KMS-11 (cell line): Measurements from ENCODE around the gene PRKACB.
A peak's percentile ranks its signal among the peaks of the same experiment; 100 is the strongest.

ENCODE experiments used
- H2AFZ ChIP-seq: fragments of 200-600 bp; sonication (generic); 2 replicates; pipeline ENCODE4 v1.6.1; 2016; ENCODE audit warnings: antibody characterized with exemption, mixed run types, low read depth
- H3K27ac ChIP-seq: fragments of 200-600 bp; sonication (generic); 2 replicates; pipeline ENCODE4 v1.6.1; 2016; ENCODE audit warnings: mild to moderate bottlenecking, mixed run types
- H3K27me3 ChIP-seq: fragments of 200-600 bp; sonication (generic); 2 replicates; pipeline ENCODE4 v1.6.1; 2017; ENCODE audit warnings: mild to moderate bottlenecking, low read depth, mixed run types, moderate library complexity; ENCODE audit not compliant: insufficient read depth
- H3K36me3 ChIP-seq: fragments of 200-600 bp; sonication (generic); 2 replicates; pipeline ENCODE4 v1.6.1; 2017; ENCODE audit warnings: mild to moderate bottlenecking, mixed run types; ENCODE audit not compliant: insufficient read depth
- H3K4me1 ChIP-seq: fragments of 200-600 bp; sonication (generic); 2 replicates; pipeline ENCODE4 v1.6.1; 2016; ENCODE audit warnings: mild to moderate bottlenecking, low read depth, mixed run types; ENCODE audit not compliant: poor library complexity, severe bottlenecking
- H3K4me2 ChIP-seq: fragments of 200-600 bp; sonication (generic); 2 replicates; pipeline ENCODE4 v1.7.0; 2016; ENCODE audit warnings: mild to moderate bottlenecking, mixed run types
- H3K4me3 ChIP-seq: fragments of 200-600 bp; sonication (generic); IDR thresholded peaks from 2 replicates; pipeline ENCODE4 v1.6.1; 2017; ENCODE audit warnings: low read depth, low read length, mixed read lengths; ENCODE audit not compliant: insufficient read depth
- H3K79me2 ChIP-seq: fragments of 200-600 bp; sonication (generic); 2 replicates; pipeline ENCODE4 v1.6.1; 2016; ENCODE audit warnings: low read depth, mixed run types; ENCODE audit not compliant: insufficient read depth
- H3K9ac ChIP-seq: fragments of 200-600 bp; sonication (generic); 2 replicates; pipeline ENCODE4 v1.6.1; 2016; ENCODE audit warnings: mild to moderate bottlenecking, mixed run types
- H4K20me1 ChIP-seq: fragments of 200-600 bp; sonication (generic); 2 replicates; pipeline ENCODE4 v1.6.1; 2016; ENCODE audit warnings: mild to moderate bottlenecking, mixed run types; ENCODE audit not compliant: insufficient read depth
- TF ChIP-seq, protein P1 (sequence below): fragments of 200-600 bp; sonication (generic); conservative IDR thresholded peaks from 2 replicates; pipeline ENCODE4 v1.6.1; 2017; ENCODE audit warnings: low read depth, mild to moderate bottlenecking, antibody characterized with exemption, low read length, moderate library complexity, mixed read lengths

Gene PRKACB

DNA sequence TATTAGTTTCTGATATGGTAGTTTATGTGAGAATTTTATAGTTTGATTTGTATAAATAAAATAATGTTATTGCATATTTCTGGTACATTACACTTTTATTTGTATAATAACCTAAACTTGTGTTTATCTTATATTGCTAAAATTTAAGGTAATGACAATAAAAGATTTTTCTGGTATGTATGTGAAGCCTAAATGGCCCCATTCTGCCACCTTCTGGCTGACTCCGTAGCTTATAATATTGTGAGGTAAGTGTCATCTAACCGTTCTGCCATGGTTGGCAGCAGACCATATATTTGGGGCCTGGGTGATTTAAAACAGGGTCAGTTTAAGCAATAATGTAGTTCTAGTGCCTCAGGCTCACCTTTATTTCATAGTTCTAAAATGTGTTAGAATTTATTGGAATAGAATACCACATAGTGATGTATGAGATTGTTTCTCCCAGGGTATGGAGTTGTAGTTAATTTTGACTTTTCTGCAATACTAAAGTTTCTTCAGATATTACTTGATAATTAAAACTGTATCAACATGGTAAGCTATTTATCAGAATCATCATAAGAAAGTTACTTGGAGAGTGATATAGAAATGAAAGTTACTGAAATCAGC lies 21.2 kb upstream of the PRKACB start:
- no peak overlapping the region for H3K4me3 ChIP-seq
- no peak overlapping the region for H3K27ac ChIP-seq
- H3K4me2 ChIP-seq: no peak overlapping the region
- H3K9ac ChIP-seq: no peak overlapping the region
- TF ChIP-seq, protein P1, sequence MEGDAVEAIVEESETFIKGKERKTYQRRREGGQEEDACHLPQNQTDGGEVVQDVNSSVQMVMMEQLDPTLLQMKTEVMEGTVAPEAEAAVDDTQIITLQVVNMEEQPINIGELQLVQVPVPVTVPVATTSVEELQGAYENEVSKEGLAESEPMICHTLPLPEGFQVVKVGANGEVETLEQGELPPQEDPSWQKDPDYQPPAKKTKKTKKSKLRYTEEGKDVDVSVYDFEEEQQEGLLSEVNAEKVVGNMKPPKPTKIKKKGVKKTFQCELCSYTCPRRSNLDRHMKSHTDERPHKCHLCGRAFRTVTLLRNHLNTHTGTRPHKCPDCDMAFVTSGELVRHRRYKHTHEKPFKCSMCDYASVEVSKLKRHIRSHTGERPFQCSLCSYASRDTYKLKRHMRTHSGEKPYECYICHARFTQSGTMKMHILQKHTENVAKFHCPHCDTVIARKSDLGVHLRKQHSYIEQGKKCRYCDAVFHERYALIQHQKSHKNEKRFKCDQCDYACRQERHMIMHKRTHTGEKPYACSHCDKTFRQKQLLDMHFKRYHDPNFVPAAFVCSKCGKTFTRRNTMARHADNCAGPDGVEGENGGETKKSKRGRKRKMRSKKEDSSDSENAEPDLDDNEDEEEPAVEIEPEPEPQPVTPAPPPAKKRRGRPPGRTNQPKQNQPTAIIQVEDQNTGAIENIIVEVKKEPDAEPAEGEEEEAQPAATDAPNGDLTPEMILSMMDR: peak; percentile 58
- H3K36me3 ChIP-seq: no peaks in the 10 kb centered on the region
- peaks cover 14% of the 10 kb centered on the region for H3K4me1 ChIP-seq
- no peaks in the 10 kb centered on the region for H4K20me1 ChIP-seq
- H3K27me3 ChIP-seq: no peaks in the 10 kb centered on the region
- no peak overlapping the region for H2AFZ ChIP-seq
- no peaks in the 10 kb centered on the region for H3K79me2 ChIP-seq

DNA sequence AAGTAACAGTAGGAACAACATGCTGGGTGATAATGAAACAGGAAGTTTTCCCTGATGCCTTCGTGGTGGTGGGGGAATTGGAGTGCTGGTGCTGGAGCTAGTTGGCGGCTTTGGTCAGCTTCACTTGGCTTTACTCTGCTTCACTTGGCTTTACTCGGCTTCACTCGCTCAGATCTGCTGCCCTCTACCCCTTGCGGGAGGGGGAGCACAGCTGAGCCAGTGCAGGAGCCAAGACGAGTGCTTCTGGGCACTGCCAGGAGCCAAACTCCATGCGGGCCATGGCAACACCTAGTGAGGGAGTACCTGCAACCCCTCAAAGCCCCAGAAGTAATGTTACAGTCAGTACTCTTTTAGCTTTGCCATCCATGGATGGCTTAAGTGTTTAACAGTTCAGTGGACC lies 10.6 kb upstream of the PRKACB start:
- H2AFZ ChIP-seq: no peak overlapping the region
- H3K79me2 ChIP-seq: no peaks in the 10 kb centered on the region
- H3K4me1 ChIP-seq: peaks cover 12% of the 10 kb centered on the region
- no peaks in the 10 kb centered on the region for H3K27me3 ChIP-seq
- H3K4me3 ChIP-seq: no peak overlapping the region
- no peak overlapping the region for H3K9ac ChIP-seq
- TF ChIP-seq, protein P1: no peak
- H3K27ac ChIP-seq: no peak overlapping the region
- H3K4me2 ChIP-seq: no peak overlapping the region
- H3K36me3 ChIP-seq: no peaks in the 10 kb centered on the region
- H4K20me1 ChIP-seq: no peaks in the 10 kb centered on the region

DNA sequence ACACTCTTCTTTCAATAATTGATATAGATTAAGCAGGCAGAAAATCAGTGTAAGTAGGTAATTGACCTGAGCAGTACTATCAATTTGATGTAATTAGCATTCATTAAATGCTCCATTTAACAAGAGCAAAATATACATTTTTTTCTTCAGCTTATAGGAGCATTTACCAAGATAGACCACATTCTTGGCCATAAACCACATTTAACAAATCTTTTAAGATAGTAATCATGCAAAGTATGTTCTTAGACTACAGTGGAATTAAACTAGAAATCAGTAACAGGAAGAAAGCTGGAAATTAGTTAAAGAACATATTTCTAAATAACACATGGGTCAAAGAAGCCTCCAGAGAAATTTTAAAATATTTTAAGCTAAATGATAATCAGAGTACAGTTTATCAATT lies 8.7 kb upstream of the PRKACB start:
- H3K79me2 ChIP-seq: no peaks in the 10 kb centered on the region
- H3K27ac ChIP-seq: no peak overlapping the region
- H2AFZ ChIP-seq: no peak overlapping the region
- TF ChIP-seq, protein P1: no peak
- H4K20me1 ChIP-seq: no peaks in the 10 kb centered on the region
- peaks cover 12% of the 10 kb centered on the region for H3K4me1 ChIP-seq
- H3K4me3 ChIP-seq: no peak overlapping the region
- no peaks in the 10 kb centered on the region for H3K36me3 ChIP-seq
- no peak overlapping the region for H3K4me2 ChIP-seq
- no peaks in the 10 kb centered on the region for H3K27me3 ChIP-seq
- no peak overlapping the region for H3K9ac ChIP-seq

DNA sequence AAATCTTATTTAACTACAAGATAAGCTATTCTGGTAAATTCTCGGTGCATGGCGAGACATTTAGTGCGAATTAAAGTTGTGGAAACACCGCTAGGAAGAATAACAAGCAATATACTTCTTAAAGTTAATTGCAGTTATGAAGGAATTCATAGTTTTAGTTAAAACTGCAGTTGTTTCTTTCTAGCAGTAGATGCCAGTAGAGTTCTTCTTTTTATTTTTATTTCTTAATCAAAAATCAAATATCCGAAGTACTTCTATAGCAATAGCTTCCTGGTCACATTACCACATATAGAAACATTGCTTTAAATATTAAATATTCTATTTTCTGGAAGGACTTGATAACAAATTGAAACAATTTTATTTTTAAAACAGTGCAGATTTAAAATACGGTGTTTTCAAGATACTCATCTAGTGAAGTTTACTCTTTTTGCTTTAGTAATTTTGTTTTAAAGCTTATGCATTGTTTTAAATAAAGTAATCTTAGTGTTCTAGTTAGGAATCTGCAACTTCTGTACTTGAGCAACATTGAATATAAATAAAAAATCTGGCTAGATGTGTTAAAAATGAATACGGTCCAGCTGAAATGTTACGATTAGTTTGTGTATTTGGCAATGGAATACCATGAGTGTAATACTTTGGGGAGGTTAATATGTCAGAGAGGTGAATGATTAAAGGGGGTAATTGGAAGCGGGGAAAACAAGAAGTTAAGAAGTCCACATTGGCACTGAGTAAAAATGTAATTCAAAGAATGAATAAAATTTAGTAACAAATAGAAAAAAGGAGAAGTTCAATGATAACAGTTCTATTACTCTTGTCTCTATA lies 2.7 kb upstream of the PRKACB start:
- H3K4me2 ChIP-seq: no peak overlapping the region
- TF ChIP-seq, protein P1: 0 out of 2 replicates have a peak, but pooled peaks have one; percentile 30
- no peak overlapping the region for H3K27ac ChIP-seq
- H3K27me3 ChIP-seq: no peaks in the 10 kb centered on the region
- H2AFZ ChIP-seq: no peak overlapping the region
- no peaks in the 10 kb centered on the region for H3K79me2 ChIP-seq
- no peak overlapping the region for H3K9ac ChIP-seq
- no peak overlapping the region for H3K4me3 ChIP-seq
- peaks cover 7% of the 10 kb centered on the region for H3K4me1 ChIP-seq
- no peaks in the 10 kb centered on the region for H4K20me1 ChIP-seq
- no peaks in the 10 kb centered on the region for H3K36me3 ChIP-seq
